Spleen (tissue), 7 donors: ENCODE data around the gene SACM1L.

Source experiments
- CTCF ChIP-seq, 11 experiments: fragments of 200-600 bp in 7 of 11; fragments of 450-650 bp in 4 of 11; sonication (generic) in 4 of 11; IDR thresholded peaks in 8 of 11; conservative IDR thresholded peaks in 3 of 11; 1 replicate in 7 of 11; 2 replicates in 4 of 11; pipeline versions ENCODE4 v1.4.0 to v1.8.0; 2016 to 2021; ENCODE audit warnings: antibody characterized with exemption in 11 of 11, inconsistent platforms in 4 of 11, mild to moderate bottlenecking in 1 of 11
- POLR2A ChIP-seq, 3 donors: fragments of 450-650 bp; IDR thresholded peaks; one replicate each; pipeline ENCODE4 v1.5.1; 2017; ENCODE audit warnings: antibody characterized with exemption in 3 of 3, mild to moderate bottlenecking in 1 of 3
- donor health status: DM: no; HTN: no; CAD: no; lungs with moderate emphysema.
- donor health status: DM: no; HTN: no; CAD: no.
- donor health status: DM: no; HTN: no; CAD: no.

- no peak for TF ChIP-seq CTCF (IDR thresholded peaks at IDR 0.05 in 8 of 11, conservative IDR thresholded peaks at IDR 0.05 in 3 of 11)
- no peak for TF ChIP-seq POLR2A (IDR thresholded peaks at IDR 0.05)
Observed at GRCh38 chr3:45787551-45787950, 98.4 kb downstream of the SACM1L start.
